Keratinocyte (primary cell): ENCODE measurements around the gene CEBPG. TPM values are rescaled to one million over a fixed set of nuclear protein-coding genes. Genes with fewer than 3 reads are reported as not detected.

Experiments
- DNase-seq: peaks from one replicate; pipeline ENCODE4 v3.0.0-alpha.2; 2011; ENCODE audit warnings: low read depth, missing footprints, low spot score
- FAIRE-seq: peaks from 2 replicates; lab custom pipeline; 2011; peaks lifted over from hg19 to GRCh38; lab: Jason Lieb, UNC
- H2AFZ ChIP-seq: 2 replicates; pipeline ENCODE4 v1.6.0; 2012; ENCODE audit warnings: low read length, control low read depth, inconsistent platforms; ENCODE audit not compliant: control insufficient read depth
- H3K27ac ChIP-seq: 2 replicates; pipeline ENCODE4 v1.5.1; 2011; ENCODE audit warnings: low read length; ENCODE audit not compliant: control insufficient read depth, insufficient read depth
- H3K27me3 ChIP-seq: 3 replicates; pipeline ENCODE4 v1.6.0; 2011; ENCODE audit warnings: low read length; ENCODE audit not compliant: control insufficient read depth, insufficient read depth; ENCODE audit errors: extremely low read depth
- H3K36me3 ChIP-seq, 2 experiments: 2 replicates in 1 of 2; 3 replicates in 1 of 2; pipeline ENCODE4 v1.5.1; 2011; ENCODE audit warnings: low read length in 2 of 2, mild to moderate bottlenecking in 1 of 2; ENCODE audit not compliant: control insufficient read depth in 2 of 2, insufficient read depth in 2 of 2; ENCODE audit errors: extremely low read depth in 1 of 2
- H3K4me1 ChIP-seq: 3 replicates; pipeline ENCODE4 v1.5.1; 2011; ENCODE audit warnings: low read length; ENCODE audit not compliant: control insufficient read depth, insufficient read depth; ENCODE audit errors: extremely low read depth
- H3K4me2 ChIP-seq: 3 replicates; pipeline ENCODE4 v1.6.0; 2011; ENCODE audit warnings: low read depth, low read length; ENCODE audit not compliant: control insufficient read depth, insufficient read depth; ENCODE audit errors: extremely low read depth
- H3K4me3 ChIP-seq, 3 experiments: fragments of 200-600 bp in 1 of 3; sonication (generic) in 1 of 3; 2 replicates in 2 of 3; 3 replicates in 1 of 3; pipeline ENCODE4 v1.5.1; 2011 to 2016; ENCODE audit warnings: low read length in 3 of 3, mild to moderate bottlenecking in 3 of 3, control low read depth in 2 of 3, inconsistent platforms in 1 of 3, low read depth in 1 of 3, mixed read lengths in 1 of 3, mixed run types in 1 of 3, moderate library complexity in 1 of 3; ENCODE audit not compliant: control insufficient read depth in 2 of 3, insufficient read depth in 2 of 3; ENCODE audit errors: extremely low read depth in 1 of 3
- H3K79me2 ChIP-seq: 2 replicates; pipeline ENCODE4 v1.6.0; 2012; ENCODE audit warnings: low read length; ENCODE audit not compliant: control insufficient read depth, insufficient read depth
- H3K9ac ChIP-seq: 3 replicates; pipeline ENCODE4 v1.6.0; 2011; ENCODE audit warnings: low read length; ENCODE audit not compliant: control insufficient read depth, insufficient read depth; ENCODE audit errors: extremely low read depth
- H3K9me1 ChIP-seq: 3 replicates; pipeline ENCODE4 v1.6.0; 2011; ENCODE audit warnings: low read length; ENCODE audit not compliant: control insufficient read depth, insufficient read depth; ENCODE audit errors: extremely low read depth
- H3K9me3 ChIP-seq: 2 replicates; pipeline ENCODE4 v1.5.1; 2012; ENCODE audit warnings: low read depth, low read length; ENCODE audit not compliant: control insufficient read depth
- H4K20me1 ChIP-seq: 3 replicates; pipeline ENCODE4 v1.6.0; 2011; ENCODE audit warnings: low read length; ENCODE audit not compliant: control insufficient read depth, insufficient read depth; ENCODE audit errors: extremely low read depth
- EZH2 ChIP-seq: IDR thresholded peaks from one replicate; pipeline ENCODE4 v1.6.1; 2012; ENCODE audit warnings: inconsistent platforms, mild to moderate bottlenecking, low read length, moderate library complexity
- dilution Hi-C: fragments of 300-500 bp; cut with MboI; formaldehyde crosslinking; loops from one replicate; pipeline ENCODE4 v1.7.0; 2020; ENCODE audit warnings: low sequenced_read_pairs; ENCODE audit not compliant: extremely low pct_ligation_motif_present
- polyA plus RNA-seq, 5 experiments: library from polyadenylated mRNA; depleted of rRNA in 3 of 5; stranded (reverse) in 3 of 5; stranded (forward) in 1 of 5; unstranded in 1 of 5; fragments of >200 nt; gene quantifications; 1 replicate in 1 of 5; 2 replicates in 3 of 5; 3 replicates in 1 of 5; pipeline versions ENCODE4 v1.2.1 to v1.2.3, GENCODE V29; 2011 to 2012; ENCODE audit warnings: missing spikeins in 2 of 5, low read depth in 1 of 5, low replicate concordance in 1 of 5
- TF ChIP-seq, protein P1 (sequence below), 3 experiments: IDR thresholded peaks in 1 of 3; conservative IDR thresholded peaks in 1 of 3; optimal IDR thresholded peaks in 1 of 3; 2 replicates in 2 of 3; 3 replicates in 1 of 3; pipeline versions ENCODE3 to v1.5.1; 2011; ENCODE audit warnings: low read length in 3 of 3, mild to moderate bottlenecking in 3 of 3, moderate library complexity in 2 of 3, control low read depth in 1 of 3, inconsistent platforms in 1 of 3; ENCODE audit not compliant: insufficient read depth in 2 of 3; ENCODE audit errors: extremely low read depth in 1 of 3

The CEBPG gene
- polyA plus RNA-seq, 1 donor (not counting 4 experiments of a cell fraction or from before 2014, with no cell fraction given), result 31.9 TPM

- no peak for DNase-seq
- no peak overlapping the region for H3K4me2 ChIP-seq
- no peaks in the 10 kb centered on the region for H3K9me1 ChIP-seq
- H3K79me2 ChIP-seq, result no peaks in the 10 kb centered on the region
- no peak overlapping the region for H3K27ac ChIP-seq
- FAIRE-seq, result no peak
- no peak overlapping the region for H3K4me3 ChIP-seq
- H4K20me1 ChIP-seq, result no peaks in the 10 kb centered on the region
- H2AFZ ChIP-seq, result no peak overlapping the region
- H3K27me3 ChIP-seq, result no peaks in the 10 kb centered on the region
- H3K9me3 ChIP-seq, result no peaks in the 10 kb centered on the region
- no peak overlapping the region for H3K9ac ChIP-seq
- H3K36me3 ChIP-seq, result no peaks in the 10 kb centered on the region
- TF ChIP-seq, protein P1, sequence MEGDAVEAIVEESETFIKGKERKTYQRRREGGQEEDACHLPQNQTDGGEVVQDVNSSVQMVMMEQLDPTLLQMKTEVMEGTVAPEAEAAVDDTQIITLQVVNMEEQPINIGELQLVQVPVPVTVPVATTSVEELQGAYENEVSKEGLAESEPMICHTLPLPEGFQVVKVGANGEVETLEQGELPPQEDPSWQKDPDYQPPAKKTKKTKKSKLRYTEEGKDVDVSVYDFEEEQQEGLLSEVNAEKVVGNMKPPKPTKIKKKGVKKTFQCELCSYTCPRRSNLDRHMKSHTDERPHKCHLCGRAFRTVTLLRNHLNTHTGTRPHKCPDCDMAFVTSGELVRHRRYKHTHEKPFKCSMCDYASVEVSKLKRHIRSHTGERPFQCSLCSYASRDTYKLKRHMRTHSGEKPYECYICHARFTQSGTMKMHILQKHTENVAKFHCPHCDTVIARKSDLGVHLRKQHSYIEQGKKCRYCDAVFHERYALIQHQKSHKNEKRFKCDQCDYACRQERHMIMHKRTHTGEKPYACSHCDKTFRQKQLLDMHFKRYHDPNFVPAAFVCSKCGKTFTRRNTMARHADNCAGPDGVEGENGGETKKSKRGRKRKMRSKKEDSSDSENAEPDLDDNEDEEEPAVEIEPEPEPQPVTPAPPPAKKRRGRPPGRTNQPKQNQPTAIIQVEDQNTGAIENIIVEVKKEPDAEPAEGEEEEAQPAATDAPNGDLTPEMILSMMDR (optimal IDR thresholded peaks at IDR 0.05 in 1 of 3, IDR thresholded peaks at IDR 0.05 in 1 of 3, conservative IDR thresholded peaks at IDR 0.05 in 1 of 3; ENCODE audit: extremely low read depth in 1 of 3, insufficient read depth in 2 of 3, low read length in 3 of 3), result no peak
- TF ChIP-seq EZH2, result no peak
- no peaks in the 10 kb centered on the region for H3K4me1 ChIP-seq
- dilution Hi-C loops, result no loop called here
Measured at GRCh38 chr19:33408116-33408515, 34.6 kb downstream of the CEBPG start.

GRCh38 chr19:33408538-33409434, 35.3 kb downstream of the CEBPG start:
- TF ChIP-seq, protein P1 (optimal IDR thresholded peaks at IDR 0.05 in 1 of 3, IDR thresholded peaks at IDR 0.05 in 1 of 3, conservative IDR thresholded peaks at IDR 0.05 in 1 of 3; ENCODE audit: extremely low read depth in 1 of 3, insufficient read depth in 2 of 3, low read length in 3 of 3), result no peak
- TF ChIP-seq EZH2, result no peak
- Histone ChIP-seq H3K79me2 (no peaks in the 10 kb centered on the region), H3K36me3 (no peaks in the 10 kb centered on the region), H3K9me1 (no peaks in the 10 kb centered on the region), H3K4me3 (no peak overlapping the region), H3K27ac (no peak overlapping the region), H3K4me2 (no peak overlapping the region), H2AFZ (no peak overlapping the region), H3K27me3 (no peaks in the 10 kb centered on the region), H4K20me1 (no peaks in the 10 kb centered on the region), H3K9me3 (no peaks in the 10 kb centered on the region), H3K9ac (no peak overlapping the region), H3K4me1 (no peaks in the 10 kb centered on the region)
- dilution Hi-C loops, result no loop called here
- no peak for FAIRE-seq
- no peak for DNase-seq
